Mucosa of gallbladder (tissue), 1 donor: ENCODE measurements around the gene PKNOX2. TPM values are rescaled to one million over a fixed set of nuclear protein-coding genes. Genes with fewer than 3 reads are reported as not detected.
A peak's percentile ranks its signal among the peaks of the same experiment; 100 is the strongest.

Experiments used
- DNase-seq: peaks from one replicate; pipeline ENCODE4 v3.0.0-alpha.2; 2020; ENCODE audit warnings: low spot score
- total RNA-seq: library from RNA; stranded (reverse); gene quantifications from one replicate; pipeline ENCODE4 v1.2.1, GENCODE V29; 2021
- donor health status: DM: no; HTN: no; CAD: no.

Gene PKNOX2
- total RNA-seq, 1 donor from 2014 or later: 5.1 TPM

- no peak for DNase-seq
Observed at GRCh38 chr11:125173027-125173426, 8.5 kb downstream of the PKNOX2 start.

GRCh38 chr11:125173556-125173955 is 9.0 kb downstream of the PKNOX2 start:
- DNase-seq: no peak

GRCh38 chr11:125174057-125174456 is 9.5 kb downstream of the PKNOX2 start:
- DNase-seq: no peak

- no peak for DNase-seq
Observed at GRCh38 chr11:125174686-125175085, 10.1 kb downstream of the PKNOX2 start.

- DNase-seq: no peak
Observed at GRCh38 chr11:125175166-125175565, 10.6 kb downstream of the PKNOX2 start.

GRCh38 chr11:125175896-125176575 is 11.5 kb downstream of the PKNOX2 start:
- DNase-seq: no peak

GRCh38 chr11:125176866-125177265 is 12.3 kb downstream of the PKNOX2 start:
- DNase-seq: no peak

- no peak for DNase-seq
Observed at GRCh38 chr11:125177543-125177942, 13.0 kb downstream of the PKNOX2 start.

GRCh38 chr11:125179346-125179745 is 14.8 kb downstream of the PKNOX2 start:
- DNase-seq: no peak

GRCh38 chr11:125179895-125180294 is 15.3 kb downstream of the PKNOX2 start:
- no peak for DNase-seq

- no peak for DNase-seq
Observed at GRCh38 chr11:125180413-125181305, 16.1 kb downstream of the PKNOX2 start.

GRCh38 chr11:125182573-125182972 is 18.0 kb downstream of the PKNOX2 start:
- no peak for DNase-seq

- no peak for DNase-seq
Observed at GRCh38 chr11:125183641-125184040, 19.1 kb downstream of the PKNOX2 start.

GRCh38 chr11:125188021-125188420 is 23.5 kb downstream of the PKNOX2 start:
- DNase-seq: no peak

- no peak for DNase-seq
Observed at GRCh38 chr11:125190566-125190965, 26.0 kb downstream of the PKNOX2 start.

GRCh38 chr11:125192183-125192582 is 27.6 kb downstream of the PKNOX2 start:
- DNase-seq: no peak

GRCh38 chr11:125192717-125193415 is 28.3 kb downstream of the PKNOX2 start:
- DNase-seq: no peak

- no peak for DNase-seq
Observed at GRCh38 chr11:125193416-125193726, 28.8 kb downstream of the PKNOX2 start.

- no peak for DNase-seq
Observed at GRCh38 chr11:125193841-125194240, 29.3 kb downstream of the PKNOX2 start.

- DNase-seq: no peak
Observed at GRCh38 chr11:125199915-125200314, 35.4 kb downstream of the PKNOX2 start.

GRCh38 chr11:125200441-125200840 is 35.9 kb downstream of the PKNOX2 start:
- no peak for DNase-seq

- DNase-seq: peak; percentile 23
Observed at GRCh38 chr11:125201525-125202141, 37.1 kb downstream of the PKNOX2 start.
